Skeletal muscle satellite cell (primary cell): ENCODE measurements around the gene BMF.

ENCODE experiments used
- H3K27me3 ChIP-seq: 2 replicates; pipeline ENCODE4 v1.7.0; 2013; ENCODE audit warnings: low read length; ENCODE audit not compliant: control insufficient read depth, insufficient read depth
- H3K36me3 ChIP-seq: 2 replicates; pipeline ENCODE4 v1.7.0; 2013; ENCODE audit warnings: mild to moderate bottlenecking, control low read depth, low read length; ENCODE audit not compliant: insufficient read depth
- H3K4me1 ChIP-seq: 2 replicates; pipeline ENCODE4 v1.7.0; 2013; ENCODE audit warnings: low read length; ENCODE audit not compliant: control insufficient read depth, insufficient read depth
- H3K4me2 ChIP-seq: 2 replicates; pipeline ENCODE4 v1.7.0; 2013; ENCODE audit warnings: mild to moderate bottlenecking, low read length
- H3K4me3 ChIP-seq: 2 replicates; pipeline ENCODE4 v1.7.0; 2013; ENCODE audit warnings: low read length
- H3K9ac ChIP-seq: 2 replicates; pipeline ENCODE4 v1.7.0; 2013; ENCODE audit warnings: mild to moderate bottlenecking, low read depth, low read length, moderate library complexity
- H3K9me3 ChIP-seq: replicated peaks from 2 replicates; pipeline ENCODE4 v1.7.0; 2013; ENCODE audit warnings: mild to moderate bottlenecking, control low read depth, low read length

The BMF gene

GRCh38 chr15:40090774-40091455, 17.8 kb downstream of the BMF start:
- no peaks in the 10 kb centered on the region for H3K9me3 ChIP-seq
- no peak overlapping the region for H3K9ac ChIP-seq
- no peaks in the 10 kb centered on the region for H3K36me3 ChIP-seq
- peaks cover 3% of the 10 kb centered on the region for H3K27me3 ChIP-seq
- H3K4me2 ChIP-seq, result no peak overlapping the region
- peaks cover 28% of the 10 kb centered on the region for H3K4me1 ChIP-seq
- H3K4me3 ChIP-seq, result no peak overlapping the region

- Histone ChIP-seq H3K36me3 (no peaks in the 10 kb centered on the region), H3K4me2 (no peak overlapping the region), H3K4me3 (no peak overlapping the region), H3K9ac (no peak overlapping the region), H3K27me3 (peaks cover 9% of the 10 kb centered on the region), H3K9me3 (no peaks in the 10 kb centered on the region), H3K4me1 (peaks cover 28% of the 10 kb centered on the region)
Observed at GRCh38 chr15:40088929-40089755, 19.5 kb downstream of the BMF start.

- H3K36me3 ChIP-seq, result no peaks in the 10 kb centered on the region
- peaks cover 14% of the 10 kb centered on the region for H3K27me3 ChIP-seq
- no peak overlapping the region for H3K9ac ChIP-seq
- H3K4me1 ChIP-seq, result peaks cover 24% of the 10 kb centered on the region
- H3K4me2 ChIP-seq, result no peak overlapping the region
- no peak overlapping the region for H3K4me3 ChIP-seq
- no peaks in the 10 kb centered on the region for H3K9me3 ChIP-seq
Observed at GRCh38 chr15:40087991-40088928, 20.4 kb downstream of the BMF start.

GRCh38 chr15:40087068-40087810, 21.4 kb downstream of the BMF start:
- H3K9me3 ChIP-seq, result no peaks in the 10 kb centered on the region
- no peak overlapping the region for H3K9ac ChIP-seq
- H3K4me3 ChIP-seq, result no peak overlapping the region
- H3K27me3 ChIP-seq, result peaks cover 21% of the 10 kb centered on the region
- no peaks in the 10 kb centered on the region for H3K36me3 ChIP-seq
- no peak overlapping the region for H3K4me2 ChIP-seq
- H3K4me1 ChIP-seq, result peaks cover 18% of the 10 kb centered on the region

- H3K4me3 ChIP-seq, result no peak overlapping the region
- no peak overlapping the region for H3K9ac ChIP-seq
- H3K4me1 ChIP-seq, result peaks cover 22% of the 10 kb centered on the region
- H3K9me3 ChIP-seq, result no peaks in the 10 kb centered on the region
- H3K27me3 ChIP-seq, result peaks cover 24% of the 10 kb centered on the region
- H3K4me2 ChIP-seq, result no peak overlapping the region
- no peaks in the 10 kb centered on the region for H3K36me3 ChIP-seq
Observed at GRCh38 chr15:40085266-40085665, 23.4 kb downstream of the BMF start.

GRCh38 chr15:40084650-40085049, 24.0 kb downstream of the BMF start:
- no peak overlapping the region for H3K4me2 ChIP-seq
- peaks cover 24% of the 10 kb centered on the region for H3K27me3 ChIP-seq
- peaks cover 22% of the 10 kb centered on the region for H3K4me1 ChIP-seq
- no peaks in the 10 kb centered on the region for H3K36me3 ChIP-seq
- H3K4me3 ChIP-seq, result no peak overlapping the region
- H3K9ac ChIP-seq, result no peak overlapping the region
- H3K9me3 ChIP-seq, result no peaks in the 10 kb centered on the region

- peak overlapping the region; percentile 64 for H3K4me3 ChIP-seq
- peak overlapping the region; percentile 83 for H3K4me2 ChIP-seq
- no peaks in the 10 kb centered on the region for H3K9me3 ChIP-seq
- H3K36me3 ChIP-seq, result no peaks in the 10 kb centered on the region
- H3K27me3 ChIP-seq, result peaks cover 24% of the 10 kb centered on the region
- H3K4me1 ChIP-seq, result peaks cover 15% of the 10 kb centered on the region
- H3K9ac ChIP-seq, result peak overlapping the region; percentile 61
Observed at GRCh38 chr15:40082195-40082883, 26.3 kb downstream of the BMF start.

- peaks cover 15% of the 10 kb centered on the region for H3K4me1 ChIP-seq
- peaks cover 24% of the 10 kb centered on the region for H3K27me3 ChIP-seq
Observed at GRCh38 chr15:40081691-40082194, 26.9 kb downstream of the BMF start.

GRCh38 chr15:40080847-40081246, 27.8 kb downstream of the BMF start:
- H3K9me3 ChIP-seq, result no peaks in the 10 kb centered on the region
- peaks cover 15% of the 10 kb centered on the region for H3K4me1 ChIP-seq
- H3K36me3 ChIP-seq, result no peaks in the 10 kb centered on the region
- H3K9ac ChIP-seq, result no peak overlapping the region
- no peak overlapping the region for H3K4me2 ChIP-seq
- peaks cover 24% of the 10 kb centered on the region for H3K27me3 ChIP-seq
- H3K4me3 ChIP-seq, result no peak overlapping the region

More at GRCh38 chr15:40081691-40082194, 26.9 kb downstream of the BMF start:
- Histone ChIP-seq H3K4me3 (peak overlapping the region; percentile 64), H3K9ac (peak overlapping the region; percentile 61), H3K9me3 (no peaks in the 10 kb centered on the region), H3K4me2 (peak overlapping the region; percentile 83), H3K36me3 (no peaks in the 10 kb centered on the region)

- Histone ChIP-seq H3K4me1 (peaks cover 15% of the 10 kb centered on the region), H3K4me2 (no peak overlapping the region), H3K36me3 (no peaks in the 10 kb centered on the region), H3K9ac (no peak overlapping the region), H3K4me3 (no peak overlapping the region), H3K27me3 (peaks cover 22% of the 10 kb centered on the region), H3K9me3 (no peaks in the 10 kb centered on the region)
Observed at GRCh38 chr15:40080104-40080503, 28.6 kb downstream of the BMF start.
